ENCODE results near the gene PRODH. TPM values are rescaled to one million over a fixed set of nuclear protein-coding genes. Genes with fewer than 3 reads are reported as not detected.
"Not testable (repeated sequence)": the region's sequence is repeated elsewhere in the genome, so short reads cannot be mapped to it uniquely, and the experiment has no call there.

Gene PRODH
- total RNA-seq, 1 experiment from 2014 or later, result not detected

GRCh38 chr22:18909556-18909955 is 26.5 kb downstream of the PRODH start:
- DNase-seq (ENCODE audit: low read depth), result no peak

- no peak for DNase-seq (ENCODE audit: low read depth)
These were observed 29.2 kb downstream of the PRODH start for GRCh38 chr22:18906896-18907295.

GRCh38 chr22:18906410-18906745 is 29.7 kb downstream of the PRODH start:
- DNase-seq (ENCODE audit: low read depth), result not testable (repeated sequence)

- no peak for DNase-seq (ENCODE audit: low read depth)
These were observed 30.3 kb downstream of the PRODH start, which contains the start of gene DGCR6 for GRCh38 chr22:18905540-18906409. Gene DGCR6, plus strand, starts transcription at chr22:18906320. Its CDS starts 55 bp downstream, at chr22:18906375.

GRCh38 chr22:18896037-18896657 is 39.9 kb downstream of the PRODH start:
- DNase-seq (ENCODE audit: low read depth), result not testable (repeated sequence)

- not testable (repeated sequence) for DNase-seq (ENCODE audit: low read depth)
These were observed 42.3 kb downstream of the PRODH start for GRCh38 chr22:18893775-18894174.

GRCh38 chr22:18890510-18891192 is 45.4 kb downstream of the PRODH start:
- DNase-seq (ENCODE audit: low read depth), result not testable (repeated sequence)

- DNase-seq (ENCODE audit: low read depth), result no peak
These were observed 48.0 kb downstream of the PRODH start for GRCh38 chr22:18888115-18888514.

- not testable (repeated sequence) for DNase-seq (ENCODE audit: low read depth)
These were observed 51.6 kb downstream of the PRODH start for GRCh38 chr22:18884465-18884864.

GRCh38 chr22:18881260-18881659 is 54.8 kb downstream of the PRODH start:
- not testable (repeated sequence) for DNase-seq (ENCODE audit: low read depth)

Other genes with a start within 250 kb of the PRODH start
- gene DGCR6, start 30.0 kb downstream of the PRODH start, total RNA-seq (2014; rRNA removed), result 0.23 and 2.1 TPM in 2 replicates
- 28.5 and 35.0 TPM in 2 replicates for gene DGCR2, start 186.1 kb upstream of the PRODH start, total RNA-seq (2014; rRNA removed)
- not detected in 2 replicates for gene TSSK2, start 195.0 kb upstream of the PRODH start, total RNA-seq (2014; rRNA removed)
- 19.1 and 25.4 TPM in 2 replicates for gene ESS2, start 208.4 kb upstream of the PRODH start, total RNA-seq (2014; rRNA removed)
- not detected in 2 replicates for gene GSC2, start 214.0 kb upstream of the PRODH start, total RNA-seq (2014; rRNA removed)
- gene SLC25A1, start 242.4 kb upstream of the PRODH start, total RNA-seq (2014; rRNA removed), result 101 and 133 TPM in 2 replicates